HCT116 (cell line): Measurements from ENCODE around the gene ESRRG. TPM values are rescaled to one million over a fixed set of nuclear protein-coding genes. Genes with fewer than 3 reads are reported as not detected.

Source experiments
- ATAC-seq: fragments of 200-7000 bp; cut with Tn5 transposase; 2 replicates; pipeline ENCODE4 v1.9.1; 2020; ENCODE audit warnings: mild to moderate bottlenecking, moderate library complexity
- BruUV-seq: library from RNA; stranded (reverse); fragments of 400-500 nt; replicated peaks from 2 replicates; lab custom pipeline; 2021; lab: Mats Ljungman, UMichigan
- CTCF ChIA-PET: fragments of 300-600 bp; sonication (Branson Sonifier 250); formaldehyde crosslinking; loops from one replicate; lab custom pipeline; 2021; ENCODE audit warnings: antibody characterized with exemption; lab: Charles Lee
- POLR2A ChIA-PET: fragments of 300-600, 350-600 bp; sonication (Branson Sonifier 250); formaldehyde crosslinking; loops from one replicate; lab custom pipeline; 2021; ENCODE audit warnings: antibody characterized with exemption; lab: Charles Lee
- RAD21 ChIA-PET, 2 experiments: fragments of 300-600 bp; sonication (Branson Sonifier 250); formaldehyde crosslinking; loops; one replicate each; lab custom pipeline; 2023; ENCODE audit warnings: low total read pairs in 2 of 2; ENCODE audit not compliant: uncharacterized antibody in 2 of 2, unreplicated experiment in 2 of 2, low non-redundant PET in 1 of 2; lab: Charles Lee
- DNase-seq: peaks from one replicate; pipeline ENCODE4 v3.0.0-alpha.2; 2010; ENCODE audit warnings: low read depth, low spot score
- H2AFZ ChIP-seq: fragments of 200-600 bp; shearing (Covaris generic), sonication (generic); 2 replicates; pipeline ENCODE4 v1.6.1; 2017; ENCODE audit warnings: low read depth, mixed run types, mixed read lengths, antibody characterized with exemption, low read length; ENCODE audit not compliant: poor library complexity, severe bottlenecking
- H3K27ac ChIP-seq: 2 replicates; pipeline ENCODE4 v1.5.1; 2012; ENCODE audit warnings: low read depth, low read length
- H3K27me3 ChIP-seq: fragments of 200-600 bp; sonication (generic); 2 replicates; pipeline ENCODE4 v1.6.1; 2016; ENCODE audit warnings: mixed run types, low read length, mixed read lengths; ENCODE audit not compliant: insufficient read depth
- H3K36me3 ChIP-seq, 2 experiments: fragments of 200-500 bp in 1 of 2; fragments of 200-600 bp in 1 of 2; sonication (Bioruptor generic) in 1 of 2; sonication (generic) in 1 of 2; 2 replicates each; pipeline versions ENCODE4 v1.5.1 to v1.6.1; 2014 to 2016; ENCODE audit warnings: low read length in 2 of 2, inconsistent platforms in 1 of 2, mixed read lengths in 1 of 2, mixed run types in 1 of 2; ENCODE audit not compliant: insufficient read depth in 2 of 2, control insufficient read depth in 1 of 2
- H3K4me1 ChIP-seq, 2 experiments: fragments of 200-600 bp in 1 of 2; sonication (generic) in 1 of 2; 2 replicates each; pipeline versions ENCODE4 v1.5.1 to v1.6.1; 2012 to 2017; ENCODE audit warnings: low read length in 2 of 2, inconsistent platforms in 1 of 2, mild to moderate bottlenecking in 1 of 2, mixed read lengths in 1 of 2, mixed run types in 1 of 2, moderate library complexity in 1 of 2; ENCODE audit not compliant: insufficient read depth in 2 of 2, control insufficient read depth in 1 of 2
- H3K4me2 ChIP-seq: fragments of 200-600 bp; sonication (generic); 2 replicates; pipeline ENCODE4 v1.6.1; 2017; ENCODE audit warnings: mixed run types, low read length, mixed read lengths
- H3K4me3 ChIP-seq, 2 experiments: fragments of 200-600 bp in 1 of 2; sonication (generic) in 1 of 2; replicated peaks in 1 of 2; 2 replicates each; pipeline ENCODE4 v1.5.1; 2011 to 2016; ENCODE audit warnings: low read length in 2 of 2, control low read depth in 1 of 2, low read depth in 1 of 2, mild to moderate bottlenecking in 1 of 2, mixed read lengths in 1 of 2, mixed run types in 1 of 2
- H3K79me2 ChIP-seq: fragments of 200-600 bp; sonication (generic); 2 replicates; pipeline ENCODE4 v1.6.1; 2017; ENCODE audit warnings: mild to moderate bottlenecking, mixed run types, low read length, moderate library complexity, mixed read lengths; ENCODE audit not compliant: insufficient read depth
- H3K9ac ChIP-seq: fragments of 200-600 bp; sonication (generic); 2 replicates; pipeline ENCODE4 v1.6.1; 2016; ENCODE audit warnings: low read length, mixed read lengths
- H3K9me2 ChIP-seq: fragments of 200-600 bp; sonication (generic), shearing (Covaris generic); 2 replicates; pipeline ENCODE4 v1.6.1; 2017; ENCODE audit warnings: mixed run types, mild to moderate bottlenecking, moderate library complexity; ENCODE audit not compliant: insufficient read depth
- H3K9me3 ChIP-seq, 2 experiments: fragments of 200-500 bp in 1 of 2; fragments of 200-600 bp in 1 of 2; sonication (Bioruptor generic) in 1 of 2; sonication (generic) in 1 of 2; 2 replicates each; pipeline ENCODE4 v1.6.1; 2014 to 2017; ENCODE audit warnings: low read length in 2 of 2, mixed read lengths in 2 of 2, inconsistent platforms in 1 of 2, low read depth in 1 of 2, mild to moderate bottlenecking in 1 of 2, mixed run types in 1 of 2, moderate library complexity in 1 of 2; ENCODE audit not compliant: control insufficient read depth in 1 of 2, insufficient read depth in 1 of 2
- H4K20me1 ChIP-seq: fragments of 200-600 bp; sonication (generic), shearing (Covaris generic); 2 replicates; pipeline ENCODE4 v1.6.1; 2017; ENCODE audit warnings: mixed run types, mild to moderate bottlenecking, moderate library complexity; ENCODE audit not compliant: insufficient read depth
- CEBPB ChIP-seq: IDR thresholded peaks from 2 replicates; pipeline ENCODE4 v1.6.1; 2012; ENCODE audit warnings: low read depth
- ELF1 ChIP-seq: IDR thresholded peaks from 2 replicates; pipeline ENCODE4 v1.6.1; 2012; ENCODE audit warnings: low read depth, borderline replicate concordance
- EZH2phosphoT487 ChIP-seq: fragments of 200-600 bp; IDR thresholded peaks from 2 replicates; pipeline ENCODE4 v1.6.1; 2018; ENCODE audit warnings: antibody characterized with exemption, borderline replicate concordance
- JUND ChIP-seq: IDR thresholded peaks from 2 replicates; pipeline ENCODE4 v1.6.1; 2012
- POLR2AphosphoS5 ChIP-seq: IDR thresholded peaks from 2 replicates; pipeline ENCODE4 v1.6.1; 2011; ENCODE audit warnings: mild to moderate bottlenecking, low read depth, low read length, moderate library complexity
- RAD21 ChIP-seq: IDR thresholded peaks from 2 replicates; pipeline ENCODE4 v1.6.1; 2012; ENCODE audit warnings: low read depth, mild to moderate bottlenecking
- SIN3A ChIP-seq: IDR thresholded peaks from 2 replicates; pipeline ENCODE4 v1.6.1; 2012; ENCODE audit warnings: low read depth
- SP1 ChIP-seq: IDR thresholded peaks from 2 replicates; pipeline ENCODE4 v1.6.1; 2012; ENCODE audit warnings: low read depth
- SRF ChIP-seq: IDR thresholded peaks from 2 replicates; pipeline ENCODE4 v1.6.1; 2012; ENCODE audit warnings: low read depth
- TCF7L2 ChIP-seq: IDR thresholded peaks from 2 replicates; pipeline ENCODE4 v1.7.0; 2011; ENCODE audit warnings: borderline replicate concordance, inconsistent platforms; ENCODE audit not compliant: insufficient read depth, insufficient read length; ENCODE audit errors: extremely low read depth
- intact Hi-C: fragments of 100-400 bp; cut with micrococcal nuclease; formaldehyde crosslinking; loops from 2 replicates; pipeline ENCODE4 v1.10.0; 2022
- total RNA-seq: library from RNA; stranded (reverse); gene quantifications from one replicate; pipeline ENCODE4 v1.2.1, GENCODE V29; 2021; ENCODE audit not compliant: unreplicated experiment
- TF ChIP-seq, protein P1 (sequence below): IDR thresholded peaks from 2 replicates; pipeline ENCODE4 v1.6.1; 2011; ENCODE audit warnings: mild to moderate bottlenecking, low read length, moderate library complexity; ENCODE audit not compliant: insufficient replicate concordance; ENCODE audit errors: extremely low read depth
- TF ChIP-seq, protein P2 (sequence below): IDR thresholded peaks from 2 replicates; pipeline ENCODE4 v1.6.1; 2012
- TF ChIP-seq, protein P3 (sequence below): IDR thresholded peaks from 2 replicates; pipeline ENCODE4 v1.6.1; 2012

Gene ESRRG
- total RNA-seq, 1 experiment from 2014 or later = not detected

DNA sequence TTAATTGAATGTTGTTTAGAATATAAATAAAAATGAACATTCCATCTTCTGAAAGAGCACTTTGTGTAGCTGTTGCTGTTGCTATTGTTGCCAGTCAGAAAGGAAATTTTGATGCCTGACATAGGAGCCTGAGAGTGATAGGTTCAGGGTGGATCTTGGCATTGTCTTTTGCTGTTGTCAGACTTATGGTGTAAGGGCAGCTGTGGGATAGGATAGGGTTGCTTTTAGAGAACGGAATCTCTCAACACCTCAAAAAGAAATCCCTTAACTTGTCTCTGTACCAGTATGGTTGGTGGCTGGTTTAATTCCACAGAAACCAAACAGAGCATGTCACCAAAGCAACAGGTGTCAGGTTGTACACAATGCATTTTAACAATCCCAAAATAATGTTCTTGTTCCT lies 62.7 kb downstream of the ESRRG start:
- DNase-seq (no peak), ATAC-seq (no peak)
- H3K27me3 ChIP-seq = 0 out of 2 replicates have a peak, but pooled peaks cover 2% of the 10 kb centered on the region
- CTCF ChIA-PET = no interaction called here
- H3K9me3 ChIP-seq = no peaks in the 10 kb centered on the region; a peak in 2 of 4 replicates
- RAD21 ChIA-PET = no interaction called here
- H3K27ac ChIP-seq = no peak overlapping the region
- TF ChIP-seq SRF (no peak), JUND (no peak), SP1 (no peak)
- TF ChIP-seq, all 23 proteins: peak for 0
- Histone ChIP-seq H3K4me3 (no peak overlapping the region), H3K36me3 (no peaks in the 10 kb centered on the region), H3K79me2 (no peaks in the 10 kb centered on the region), H2AFZ (no peak overlapping the region), H3K9me2 (no peaks in the 10 kb centered on the region), H3K4me2 (no peak overlapping the region), H3K9ac (no peak overlapping the region), H4K20me1 (no peaks in the 10 kb centered on the region), H3K4me1 (no peaks in the 10 kb centered on the region)
- intact Hi-C loops = no loop called here
- POLR2A ChIA-PET = no interaction called here
- no TSS peak for BruUV-seq

DNA sequence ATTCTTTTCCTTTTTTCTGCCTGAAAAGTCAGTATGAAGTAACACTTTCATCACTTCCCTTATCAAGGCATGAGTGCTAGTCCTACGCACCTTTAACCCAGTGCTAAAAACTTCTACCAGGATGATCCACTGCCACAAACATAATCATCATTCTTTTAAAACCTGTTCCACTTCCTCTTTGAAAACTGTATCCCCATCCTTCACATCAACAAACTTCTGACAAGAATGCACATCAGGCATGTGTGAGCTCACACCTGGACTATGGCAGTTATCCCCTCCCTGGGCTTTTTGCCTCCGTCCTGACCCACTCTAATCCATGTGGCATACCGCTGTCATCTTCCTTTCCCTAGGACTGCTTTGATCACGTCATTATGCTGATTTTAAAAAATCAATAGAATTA lies 70.2 kb downstream of the ESRRG start:
- H3K9me3 ChIP-seq = no peaks in the 10 kb centered on the region; a peak in 1 of 4 replicates
- no peaks in the 10 kb centered on the region for H3K79me2 ChIP-seq
- intact Hi-C loops = no loop called here
- H3K4me1 ChIP-seq = no peaks in the 10 kb centered on the region
- H3K9ac ChIP-seq = no peak overlapping the region
- DNase-seq (no peak), ATAC-seq (no peak)
- POLR2A ChIA-PET = no interaction called here
- no peaks in the 10 kb centered on the region for H3K9me2 ChIP-seq
- no peak overlapping the region for H3K4me3 ChIP-seq
- H3K4me2 ChIP-seq = no peak overlapping the region
- no peaks in the 10 kb centered on the region for H4K20me1 ChIP-seq
- no peaks in the 10 kb centered on the region for H3K27me3 ChIP-seq
- no TSS peak for BruUV-seq
- CTCF ChIA-PET = no interaction called here
- H3K27ac ChIP-seq = no peak overlapping the region
- RAD21 ChIA-PET = no interaction called here
- H2AFZ ChIP-seq = no peak overlapping the region
- TF ChIP-seq, protein P1, sequence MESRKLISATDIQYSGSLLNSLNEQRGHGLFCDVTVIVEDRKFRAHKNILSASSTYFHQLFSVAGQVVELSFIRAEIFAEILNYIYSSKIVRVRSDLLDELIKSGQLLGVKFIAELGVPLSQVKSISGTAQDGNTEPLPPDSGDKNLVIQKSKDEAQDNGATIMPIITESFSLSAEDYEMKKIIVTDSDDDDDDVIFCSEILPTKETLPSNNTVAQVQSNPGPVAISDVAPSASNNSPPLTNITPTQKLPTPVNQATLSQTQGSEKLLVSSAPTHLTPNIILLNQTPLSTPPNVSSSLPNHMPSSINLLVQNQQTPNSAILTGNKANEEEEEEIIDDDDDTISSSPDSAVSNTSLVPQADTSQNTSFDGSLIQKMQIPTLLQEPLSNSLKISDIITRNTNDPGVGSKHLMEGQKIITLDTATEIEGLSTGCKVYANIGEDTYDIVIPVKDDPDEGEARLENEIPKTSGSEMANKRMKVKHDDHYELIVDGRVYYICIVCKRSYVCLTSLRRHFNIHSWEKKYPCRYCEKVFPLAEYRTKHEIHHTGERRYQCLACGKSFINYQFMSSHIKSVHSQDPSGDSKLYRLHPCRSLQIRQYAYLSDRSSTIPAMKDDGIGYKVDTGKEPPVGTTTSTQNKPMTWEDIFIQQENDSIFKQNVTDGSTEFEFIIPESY = no peak
- TF ChIP-seq, protein P2, sequence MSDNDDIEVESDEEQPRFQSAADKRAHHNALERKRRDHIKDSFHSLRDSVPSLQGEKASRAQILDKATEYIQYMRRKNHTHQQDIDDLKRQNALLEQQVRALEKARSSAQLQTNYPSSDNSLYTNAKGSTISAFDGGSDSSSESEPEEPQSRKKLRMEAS = no peak
- TF ChIP-seq CEBPB (no peak), RAD21 (no peak), SIN3A (no peak), ELF1 (no peak), EZH2phosphoT487 (no peak), TCF7L2 (no peak), SRF (no peak), JUND (no peak), POLR2AphosphoS5 (no peak)
- TF ChIP-seq, protein P3, sequence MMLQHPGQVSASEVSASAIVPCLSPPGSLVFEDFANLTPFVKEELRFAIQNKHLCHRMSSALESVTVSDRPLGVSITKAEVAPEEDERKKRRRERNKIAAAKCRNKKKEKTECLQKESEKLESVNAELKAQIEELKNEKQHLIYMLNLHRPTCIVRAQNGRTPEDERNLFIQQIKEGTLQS = no peak
- H3K36me3 ChIP-seq = no peaks in the 10 kb centered on the region
